ENCODE data around the gene PPP1R12C.

DNA sequence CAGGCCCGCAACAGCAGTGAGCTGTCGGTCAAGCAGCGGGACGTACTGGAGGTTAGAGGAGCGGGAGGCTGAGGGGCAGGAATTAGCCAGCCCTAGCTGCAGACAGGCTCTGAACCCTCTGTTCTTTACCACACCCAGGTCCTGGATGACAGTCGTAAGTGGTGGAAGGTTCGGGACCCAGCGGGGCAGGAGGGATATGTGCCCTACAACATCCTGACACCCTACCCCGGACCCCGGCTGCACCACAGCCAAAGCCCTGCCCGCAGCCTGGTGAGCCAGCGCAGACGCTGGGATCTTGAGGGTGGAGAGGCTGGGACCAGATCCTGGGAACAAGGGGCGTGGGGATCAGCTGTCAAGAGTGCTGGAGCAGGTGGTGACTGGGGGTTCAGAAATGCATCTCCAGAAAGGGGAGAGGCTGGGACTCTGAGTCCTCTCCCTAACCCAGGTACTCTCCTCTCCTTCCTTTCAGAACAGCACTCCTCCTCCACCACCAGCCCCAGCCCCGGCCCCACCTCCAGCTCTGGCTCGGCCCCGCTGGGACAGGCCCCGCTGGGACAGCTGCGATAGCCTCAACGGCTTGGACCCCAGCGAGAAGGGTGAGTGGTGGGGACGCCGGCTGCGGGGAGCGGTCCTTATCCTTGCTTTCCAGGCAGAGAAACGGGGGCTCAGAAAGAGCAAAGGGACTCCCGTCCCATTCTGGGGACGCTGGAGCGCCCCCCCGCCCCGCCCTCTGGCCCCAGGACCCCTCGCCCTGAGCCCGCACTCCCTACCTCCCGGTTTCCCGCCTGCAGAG, 31.3 kb downstream of the PPP1R12C start:
- TF ChIP-seq, protein P1, sequence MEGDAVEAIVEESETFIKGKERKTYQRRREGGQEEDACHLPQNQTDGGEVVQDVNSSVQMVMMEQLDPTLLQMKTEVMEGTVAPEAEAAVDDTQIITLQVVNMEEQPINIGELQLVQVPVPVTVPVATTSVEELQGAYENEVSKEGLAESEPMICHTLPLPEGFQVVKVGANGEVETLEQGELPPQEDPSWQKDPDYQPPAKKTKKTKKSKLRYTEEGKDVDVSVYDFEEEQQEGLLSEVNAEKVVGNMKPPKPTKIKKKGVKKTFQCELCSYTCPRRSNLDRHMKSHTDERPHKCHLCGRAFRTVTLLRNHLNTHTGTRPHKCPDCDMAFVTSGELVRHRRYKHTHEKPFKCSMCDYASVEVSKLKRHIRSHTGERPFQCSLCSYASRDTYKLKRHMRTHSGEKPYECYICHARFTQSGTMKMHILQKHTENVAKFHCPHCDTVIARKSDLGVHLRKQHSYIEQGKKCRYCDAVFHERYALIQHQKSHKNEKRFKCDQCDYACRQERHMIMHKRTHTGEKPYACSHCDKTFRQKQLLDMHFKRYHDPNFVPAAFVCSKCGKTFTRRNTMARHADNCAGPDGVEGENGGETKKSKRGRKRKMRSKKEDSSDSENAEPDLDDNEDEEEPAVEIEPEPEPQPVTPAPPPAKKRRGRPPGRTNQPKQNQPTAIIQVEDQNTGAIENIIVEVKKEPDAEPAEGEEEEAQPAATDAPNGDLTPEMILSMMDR (IDR thresholded peaks at IDR 0.05; ENCODE audit: poor library complexity) = no peak
- no peak for TF ChIP-seq EZH2 (IDR thresholded peaks at IDR 0.05; ENCODE audit: borderline replicate concordance)

All from hepatocyte (in vitro differentiated cells).